Sigmoid colon (tissue), 4 donors: Measurements from ENCODE around the gene PRRT1B.

Experiments used
- EP300 ChIP-seq, 4 donors: sonication (generic); formaldehyde crosslinking; IDR thresholded peaks; one replicate each; pipeline ENCODE4 v1.6.1; 2017; ENCODE audit warnings: antibody characterized with exemption in 4 of 4
- POLR2A ChIP-seq, 2 donors: fragments of 450-650 bp; IDR thresholded peaks; one replicate each; pipeline ENCODE4 v1.6.1; 2016; ENCODE audit warnings: antibody characterized with exemption in 2 of 2, mild to moderate bottlenecking in 2 of 2, moderate library complexity in 2 of 2
- TF ChIP-seq, protein P1 (sequence below), 4 experiments: fragments of 450-650 bp in 3 of 4; fragments of 200-600 bp in 1 of 4; IDR thresholded peaks; one replicate each; pipeline ENCODE4 v1.5.1; 2016 to 2019; ENCODE audit warnings: antibody characterized with exemption in 4 of 4, mild to moderate bottlenecking in 3 of 4, moderate library complexity in 2 of 4

DNA sequence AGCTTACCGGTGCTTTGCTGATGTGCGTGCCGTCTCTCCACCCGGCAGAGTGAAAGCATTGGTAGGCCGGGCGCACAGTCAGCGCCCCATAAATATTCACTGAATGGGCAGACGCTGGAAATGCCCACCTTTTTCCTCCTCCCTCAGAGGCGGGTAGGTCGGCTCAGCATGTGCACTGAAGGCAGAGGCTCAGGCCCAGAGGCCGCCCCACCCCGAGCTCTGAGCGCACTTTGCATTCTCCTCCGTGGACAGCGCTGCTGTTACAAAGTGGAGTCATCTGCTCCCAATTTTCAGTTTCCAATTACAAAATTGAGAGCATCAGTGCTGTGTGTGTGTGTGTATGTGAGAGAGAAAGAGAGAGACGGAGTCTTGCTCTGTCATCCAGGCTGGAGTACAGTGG is 24.8 kb upstream of the PRRT1B start:
- TF ChIP-seq, protein P1, sequence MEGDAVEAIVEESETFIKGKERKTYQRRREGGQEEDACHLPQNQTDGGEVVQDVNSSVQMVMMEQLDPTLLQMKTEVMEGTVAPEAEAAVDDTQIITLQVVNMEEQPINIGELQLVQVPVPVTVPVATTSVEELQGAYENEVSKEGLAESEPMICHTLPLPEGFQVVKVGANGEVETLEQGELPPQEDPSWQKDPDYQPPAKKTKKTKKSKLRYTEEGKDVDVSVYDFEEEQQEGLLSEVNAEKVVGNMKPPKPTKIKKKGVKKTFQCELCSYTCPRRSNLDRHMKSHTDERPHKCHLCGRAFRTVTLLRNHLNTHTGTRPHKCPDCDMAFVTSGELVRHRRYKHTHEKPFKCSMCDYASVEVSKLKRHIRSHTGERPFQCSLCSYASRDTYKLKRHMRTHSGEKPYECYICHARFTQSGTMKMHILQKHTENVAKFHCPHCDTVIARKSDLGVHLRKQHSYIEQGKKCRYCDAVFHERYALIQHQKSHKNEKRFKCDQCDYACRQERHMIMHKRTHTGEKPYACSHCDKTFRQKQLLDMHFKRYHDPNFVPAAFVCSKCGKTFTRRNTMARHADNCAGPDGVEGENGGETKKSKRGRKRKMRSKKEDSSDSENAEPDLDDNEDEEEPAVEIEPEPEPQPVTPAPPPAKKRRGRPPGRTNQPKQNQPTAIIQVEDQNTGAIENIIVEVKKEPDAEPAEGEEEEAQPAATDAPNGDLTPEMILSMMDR (IDR thresholded peaks at IDR 0.05) = no peak
- TF ChIP-seq EP300 (IDR thresholded peaks at IDR 0.05) (no peak), POLR2A (IDR thresholded peaks at IDR 0.05) (no peak)
